Loucy (cell line): Measurements from ENCODE around the gene GNA12.
A peak's percentile ranks its signal among the peaks of the same experiment; 100 is the strongest.

Experiments
- H2AFZ ChIP-seq: fragments of 200-600 bp; sonication (generic); 2 replicates; pipeline ENCODE4 v1.6.0; 2016; ENCODE audit warnings: antibody characterized with exemption, mild to moderate bottlenecking, low read length, moderate library complexity
- H3F3A ChIP-seq: fragments of 200-600 bp; 2 replicates; pipeline ENCODE4 v1.6.0; 2016; ENCODE audit warnings: antibody characterized with exemption, low read depth, mild to moderate bottlenecking
- H3K27me3 ChIP-seq: fragments of 200-600 bp; sonication (generic); 2 replicates; pipeline ENCODE4 v1.6.1; 2014; ENCODE audit warnings: low read length, mild to moderate bottlenecking; ENCODE audit not compliant: insufficient read depth, poor library complexity, severe bottlenecking
- H3K36me3 ChIP-seq: fragments of 200-600 bp; sonication (generic); 2 replicates; pipeline ENCODE4 v1.6.1; 2016; ENCODE audit warnings: low read length; ENCODE audit not compliant: insufficient read depth
- H3K4me1 ChIP-seq: fragments of 200-600 bp; sonication (generic); 2 replicates; pipeline ENCODE4 v1.5.1; 2014; ENCODE audit warnings: low read length, mild to moderate bottlenecking; ENCODE audit not compliant: insufficient read depth, poor library complexity, severe bottlenecking
- H3K4me2 ChIP-seq: fragments of 200-600 bp; sonication (generic); 2 replicates; pipeline ENCODE4 v1.6.0; 2014; ENCODE audit warnings: antibody characterized with exemption, low read length, low read depth, mild to moderate bottlenecking; ENCODE audit not compliant: poor library complexity, severe bottlenecking
- H3K4me3 ChIP-seq: fragments of 200-600 bp; sonication (generic); 2 replicates; pipeline ENCODE4 v1.5.1; 2014; ENCODE audit warnings: low read length, mild to moderate bottlenecking, mixed read lengths; ENCODE audit not compliant: poor library complexity, severe bottlenecking
- H3K79me2 ChIP-seq: fragments of 200-600 bp; sonication (generic); 2 replicates; pipeline ENCODE4 v1.6.1; 2014; ENCODE audit warnings: low read length; ENCODE audit not compliant: insufficient read depth
- H3K9ac ChIP-seq: fragments of 200-600 bp; sonication (generic); 2 replicates; pipeline ENCODE4 v1.6.0; 2014; ENCODE audit warnings: mild to moderate bottlenecking, low read depth, low read length, moderate library complexity; ENCODE audit not compliant: poor library complexity, severe bottlenecking
- H3K9me2 ChIP-seq: fragments of 200-600 bp; sonication (generic); replicated peaks from 2 replicates; pipeline ENCODE4 v1.6.1; 2016; ENCODE audit warnings: low read depth, low read length, mixed read lengths
- H3K9me3 ChIP-seq: fragments of 200-600 bp; sonication (generic); 2 replicates; pipeline ENCODE4 v1.6.1; 2014; ENCODE audit warnings: mild to moderate bottlenecking, antibody characterized with exemption, low read length, low read depth; ENCODE audit not compliant: insufficient read depth
- H4K20me1 ChIP-seq: fragments of 200-600 bp; sonication (generic); 2 replicates; pipeline ENCODE4 v1.6.0; 2014; ENCODE audit warnings: antibody characterized with exemption, low read length, mild to moderate bottlenecking; ENCODE audit not compliant: insufficient read depth, poor library complexity, severe bottlenecking
- EZH2phosphoT487 ChIP-seq: fragments of 200-600 bp; IDR thresholded peaks from 2 replicates; pipeline ENCODE4 v1.6.1; 2018; ENCODE audit warnings: antibody characterized with exemption, mild to moderate bottlenecking, moderate library complexity, borderline replicate concordance
- TF ChIP-seq, protein P1 (sequence below): fragments of 200-600 bp; sonication (generic); conservative IDR thresholded peaks from 2 replicates; pipeline ENCODE4 v1.5.1; 2014; ENCODE audit warnings: mild to moderate bottlenecking, antibody characterized with exemption, low read length

Gene GNA12

GRCh38 chr7:2824678-2825461 is 19.2 kb downstream of the GNA12 start:
- no peak for TF ChIP-seq EZH2phosphoT487
- TF ChIP-seq, protein P1, sequence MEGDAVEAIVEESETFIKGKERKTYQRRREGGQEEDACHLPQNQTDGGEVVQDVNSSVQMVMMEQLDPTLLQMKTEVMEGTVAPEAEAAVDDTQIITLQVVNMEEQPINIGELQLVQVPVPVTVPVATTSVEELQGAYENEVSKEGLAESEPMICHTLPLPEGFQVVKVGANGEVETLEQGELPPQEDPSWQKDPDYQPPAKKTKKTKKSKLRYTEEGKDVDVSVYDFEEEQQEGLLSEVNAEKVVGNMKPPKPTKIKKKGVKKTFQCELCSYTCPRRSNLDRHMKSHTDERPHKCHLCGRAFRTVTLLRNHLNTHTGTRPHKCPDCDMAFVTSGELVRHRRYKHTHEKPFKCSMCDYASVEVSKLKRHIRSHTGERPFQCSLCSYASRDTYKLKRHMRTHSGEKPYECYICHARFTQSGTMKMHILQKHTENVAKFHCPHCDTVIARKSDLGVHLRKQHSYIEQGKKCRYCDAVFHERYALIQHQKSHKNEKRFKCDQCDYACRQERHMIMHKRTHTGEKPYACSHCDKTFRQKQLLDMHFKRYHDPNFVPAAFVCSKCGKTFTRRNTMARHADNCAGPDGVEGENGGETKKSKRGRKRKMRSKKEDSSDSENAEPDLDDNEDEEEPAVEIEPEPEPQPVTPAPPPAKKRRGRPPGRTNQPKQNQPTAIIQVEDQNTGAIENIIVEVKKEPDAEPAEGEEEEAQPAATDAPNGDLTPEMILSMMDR, result no peak
- peak overlapping the region; percentile 39 for H3K4me2 ChIP-seq
- H3K9me2 ChIP-seq, result no peaks in the 10 kb centered on the region
- H2AFZ ChIP-seq, result no peak overlapping the region
- no peak overlapping the region for H3K4me3 ChIP-seq
- no peaks in the 10 kb centered on the region for H3F3A ChIP-seq
- peaks cover 47% of the 10 kb centered on the region for H4K20me1 ChIP-seq
- H3K27me3 ChIP-seq, result no peaks in the 10 kb centered on the region
- H3K9ac ChIP-seq, result no peak overlapping the region
- peaks cover 100% of the 10 kb centered on the region for H3K79me2 ChIP-seq
- peaks cover 18% of the 10 kb centered on the region for H3K4me1 ChIP-seq
- no peaks in the 10 kb centered on the region for H3K9me3 ChIP-seq
- peaks cover 11% of the 10 kb centered on the region; the same call in 1 of the 2 replicates for H3K36me3 ChIP-seq

- Histone ChIP-seq H3K4me2 (no peak overlapping the region), H3K9me2 (no peaks in the 10 kb centered on the region), H2AFZ (no peak overlapping the region), H3K4me3 (no peak overlapping the region), H3K9ac (no peak overlapping the region), H3K36me3 (peaks cover 7% of the 10 kb centered on the region; the same call in 1 of the 2 replicates), H3K27me3 (no peaks in the 10 kb centered on the region), H3K9me3 (no peaks in the 10 kb centered on the region), H3F3A (no peaks in the 10 kb centered on the region), H4K20me1 (peaks cover 47% of the 10 kb centered on the region), H3K79me2 (peaks cover 100% of the 10 kb centered on the region), H3K4me1 (peaks cover 18% of the 10 kb centered on the region)
- TF ChIP-seq, protein P1, result no peak
- no peak for TF ChIP-seq EZH2phosphoT487
These were observed 20.0 kb downstream of the GNA12 start for GRCh38 chr7:2824026-2824677.

GRCh38 chr7:2823130-2823529 is 21.0 kb downstream of the GNA12 start:
- Histone ChIP-seq H3K9me2 (no peaks in the 10 kb centered on the region), H3K4me3 (no peak overlapping the region), H3K79me2 (peaks cover 100% of the 10 kb centered on the region), H3K4me1 (peaks cover 18% of the 10 kb centered on the region), H3K9ac (no peak overlapping the region), H3K9me3 (no peaks in the 10 kb centered on the region), H3K27me3 (no peaks in the 10 kb centered on the region), H3F3A (no peaks in the 10 kb centered on the region), H4K20me1 (peaks cover 51% of the 10 kb centered on the region), H3K4me2 (no peak overlapping the region), H3K36me3 (peaks cover 11% of the 10 kb centered on the region; the same call in 1 of the 2 replicates), H2AFZ (no peak overlapping the region)
- TF ChIP-seq, protein P1, result no peak
